GDM1 (cell line): ENCODE results near the gene PMPCA.

ENCODE experiments used
- DNase-seq: peaks from one replicate; lab custom pipeline; 2025; lab: John Stamatoyannopoulos, UW

The PMPCA gene

DNA sequence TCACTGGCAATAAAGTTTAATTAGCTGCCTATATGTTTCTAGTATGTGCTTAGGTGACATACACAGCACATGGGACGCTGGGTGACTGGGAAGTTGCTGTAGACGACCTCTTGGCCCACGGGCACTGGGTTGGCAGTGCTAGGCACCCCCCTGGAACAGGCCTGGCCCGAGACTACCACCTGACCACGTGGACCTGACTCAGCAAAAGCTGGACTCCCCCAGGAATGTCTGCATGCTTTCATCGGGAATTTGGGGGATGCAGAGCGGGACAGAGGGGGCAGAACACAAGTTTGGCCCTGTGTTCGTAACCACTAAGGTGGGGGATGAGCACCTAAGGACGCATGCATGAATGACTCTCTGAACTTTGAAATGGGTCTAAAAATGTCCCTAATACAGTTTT is 45.8 kb downstream of the PMPCA start:
- DNase-seq, result no peak

DNA sequence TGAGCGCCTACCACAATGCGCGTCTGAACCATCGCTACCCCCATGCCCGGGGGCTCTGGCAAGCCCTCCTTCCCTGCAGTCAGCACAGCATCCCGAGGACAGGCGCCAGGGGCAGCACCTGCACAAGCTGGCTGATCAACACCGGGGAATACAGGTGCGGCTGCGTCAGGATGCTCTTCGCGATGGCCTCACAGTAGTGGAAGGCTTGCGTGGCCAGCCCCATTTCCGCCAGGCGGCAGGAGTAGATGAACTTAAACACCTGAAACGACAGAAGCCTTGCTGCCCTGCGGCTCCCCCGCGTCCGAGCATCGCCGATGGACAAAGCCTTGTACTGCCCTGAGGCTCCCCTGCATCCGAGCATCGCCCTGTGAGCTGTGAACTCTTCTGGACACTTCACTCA is 46.9 kb downstream of the PMPCA start:
- DNase-seq, result no peak

DNA sequence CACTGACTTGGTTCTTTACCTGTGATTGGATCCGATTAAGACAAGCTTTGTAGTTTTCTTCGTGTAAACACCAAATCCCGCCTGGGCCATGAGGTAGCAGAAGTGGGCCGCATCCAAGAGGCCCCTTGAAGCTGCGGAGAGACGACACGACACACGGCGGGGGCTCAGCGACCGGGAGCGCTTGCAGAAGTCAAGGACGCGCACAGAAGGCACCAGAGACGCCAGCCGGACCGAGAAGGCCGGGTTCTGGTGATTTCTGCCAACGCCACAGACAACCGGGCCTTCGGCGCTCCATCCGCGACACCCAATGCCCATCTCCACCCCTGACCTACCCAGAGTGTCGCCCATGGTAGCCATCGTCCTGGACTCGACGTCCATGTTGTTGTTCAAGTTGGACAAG is 49.0 kb downstream of the PMPCA start:
- no peak for DNase-seq

DNA sequence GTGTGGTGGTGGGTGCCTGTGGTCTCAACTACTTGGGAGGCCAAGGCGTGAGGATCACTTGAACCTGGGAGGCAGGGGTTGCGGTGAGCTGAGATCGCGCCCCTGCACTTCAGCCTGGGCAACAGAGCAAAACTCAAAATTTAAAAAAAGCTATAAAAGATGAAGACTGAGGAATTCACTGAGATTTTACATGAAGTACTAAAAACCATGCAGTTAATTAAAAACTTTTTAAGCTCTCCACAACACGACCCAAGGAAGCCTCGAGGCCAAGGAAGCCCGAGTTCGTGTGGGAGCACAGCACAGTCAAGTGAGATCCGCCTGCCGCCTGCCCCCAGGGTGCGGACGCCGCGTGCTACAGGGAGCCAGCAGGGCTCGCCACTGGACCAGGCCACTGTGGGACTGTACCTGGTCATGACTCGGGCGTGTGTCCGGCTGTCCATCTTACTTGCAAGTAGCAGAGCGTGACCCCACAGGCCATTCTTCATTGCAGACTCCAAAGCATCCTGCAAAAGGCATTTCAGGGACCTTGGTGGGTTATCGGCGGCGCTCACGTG is 50.4 kb downstream of the PMPCA start:
- DNase-seq, result no peak

DNA sequence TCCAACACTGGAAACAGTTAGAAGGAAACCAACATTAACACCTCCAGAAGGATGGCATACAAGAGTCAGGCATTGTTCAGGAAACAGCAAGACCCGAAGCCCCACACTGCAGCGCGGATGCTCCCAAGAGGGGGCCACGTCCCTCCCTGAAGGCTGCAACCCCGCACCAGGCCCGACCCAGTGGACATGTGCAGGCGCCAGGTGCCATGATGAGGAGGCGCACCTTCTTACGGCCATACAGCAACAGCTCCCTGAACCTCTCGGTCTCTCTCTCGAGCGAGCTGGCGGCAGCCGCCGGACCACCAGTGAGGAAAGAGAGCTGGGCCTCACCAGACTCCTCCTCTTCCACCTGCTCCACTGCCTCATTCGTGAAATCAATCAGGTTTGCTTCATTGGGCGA is 52.2 kb downstream of the PMPCA start:
- DNase-seq, result no peak

DNA sequence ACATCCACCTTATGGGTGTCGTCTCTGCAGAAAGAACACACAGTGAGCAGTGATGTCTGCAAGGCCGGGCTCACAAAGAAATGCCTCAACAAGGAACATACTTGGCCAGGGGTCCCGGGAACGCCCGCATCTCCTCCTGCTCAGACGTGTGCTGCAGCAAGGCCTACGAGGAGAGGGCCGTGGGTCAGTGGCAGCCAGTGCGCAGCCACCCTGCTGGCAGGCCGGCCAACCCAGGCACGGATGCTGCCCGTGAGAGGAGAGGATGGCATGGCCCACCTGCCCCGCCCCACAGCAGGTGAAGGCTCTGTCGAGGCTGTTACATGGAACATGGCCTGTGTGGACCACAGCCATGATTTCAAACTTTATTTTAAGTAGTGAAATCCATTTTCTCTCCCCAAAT is 53.1 kb downstream of the PMPCA start:
- DNase-seq, result no peak

DNA sequence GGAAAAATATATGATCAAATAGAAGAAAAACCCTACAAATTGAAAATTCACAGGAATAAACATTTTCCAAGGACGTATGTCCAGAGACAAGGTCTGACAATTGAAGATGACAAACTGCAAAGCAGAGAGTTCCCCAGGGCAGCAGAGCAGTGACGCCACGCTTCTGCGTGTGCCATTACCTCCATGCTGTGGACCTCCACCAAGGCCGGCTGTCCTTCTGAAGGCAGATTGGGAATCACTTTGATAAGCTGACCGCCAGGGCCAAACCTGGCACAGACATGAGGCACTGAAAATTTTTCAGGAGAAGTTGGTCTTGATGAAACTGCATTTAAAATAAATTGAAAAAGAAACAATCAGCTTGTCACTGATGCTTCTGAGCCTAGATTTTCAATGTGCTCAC is 53.8 kb downstream of the PMPCA start:
- DNase-seq, result no peak

DNA sequence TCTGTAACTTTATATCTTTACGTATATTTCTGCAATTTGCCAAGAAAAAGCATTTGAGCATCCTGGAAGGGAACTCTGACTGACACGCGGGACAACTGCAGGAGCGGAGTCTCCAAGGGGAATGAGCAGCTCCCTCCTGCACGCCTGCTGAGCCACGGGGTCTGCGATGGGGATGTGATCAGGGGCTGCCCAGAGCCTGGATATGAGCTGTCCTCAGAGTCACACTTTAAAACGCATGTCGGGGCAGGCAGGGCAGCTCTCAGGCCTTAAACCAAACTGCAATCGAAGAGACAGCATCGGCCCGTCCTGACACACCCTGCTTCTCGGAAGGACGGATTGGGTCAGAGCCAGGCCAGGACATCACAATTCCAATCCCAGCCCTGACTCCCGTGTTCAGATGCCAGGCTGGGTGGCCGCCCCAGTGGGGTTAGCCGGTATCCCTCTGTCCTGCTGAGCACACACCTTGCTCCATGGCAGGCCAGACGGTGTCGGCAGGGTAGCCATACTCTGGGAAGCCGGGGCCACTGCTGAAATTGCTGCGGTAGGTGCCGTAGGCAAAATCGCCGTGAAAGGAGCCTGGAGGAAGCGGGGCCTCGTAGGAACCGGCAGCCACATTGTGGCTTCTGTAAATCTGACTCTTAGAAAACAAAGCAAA is 55.2 kb downstream of the PMPCA start:
- DNase-seq, result no peak

DNA sequence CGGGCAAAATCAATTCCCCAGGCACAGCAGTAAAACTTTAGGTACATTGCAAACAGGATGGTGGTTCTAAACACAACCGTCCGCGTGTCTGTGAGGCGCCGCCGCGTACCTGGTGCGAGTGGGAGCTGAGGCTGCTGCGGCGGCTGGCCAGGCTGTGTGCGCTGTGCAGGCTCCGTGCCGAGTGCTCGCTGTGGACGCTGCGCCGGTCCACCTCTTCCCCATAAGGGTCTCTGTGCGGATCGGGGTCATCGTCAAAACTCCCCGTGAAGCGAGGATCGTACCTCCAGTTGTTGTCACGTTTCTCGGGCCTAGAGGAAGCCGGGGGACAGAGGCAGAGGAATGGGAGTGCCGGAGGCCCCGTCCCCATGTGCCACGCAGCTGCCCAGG is 55.7 kb downstream of the PMPCA start:
- no peak for DNase-seq

DNA sequence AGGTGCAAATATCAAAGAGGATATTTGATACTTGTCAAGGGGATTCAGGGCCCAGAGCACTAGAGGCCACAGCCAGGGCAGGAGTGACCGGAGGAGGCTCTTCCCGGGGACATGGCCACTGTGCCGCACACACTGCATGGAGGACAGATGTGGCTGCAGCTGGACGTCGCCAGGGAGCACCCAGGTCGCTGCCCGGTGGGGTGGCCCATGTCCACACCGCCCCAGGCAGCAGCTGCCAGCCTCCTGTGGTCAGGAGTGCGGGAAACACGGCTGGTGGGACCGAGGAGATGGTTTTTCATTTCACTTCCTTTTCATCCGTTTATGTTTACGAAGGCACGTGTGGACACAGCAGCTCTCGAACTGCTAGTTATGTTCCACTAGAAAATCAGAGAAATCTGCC is 57.3 kb downstream of the PMPCA start:
- DNase-seq, result no peak

DNA sequence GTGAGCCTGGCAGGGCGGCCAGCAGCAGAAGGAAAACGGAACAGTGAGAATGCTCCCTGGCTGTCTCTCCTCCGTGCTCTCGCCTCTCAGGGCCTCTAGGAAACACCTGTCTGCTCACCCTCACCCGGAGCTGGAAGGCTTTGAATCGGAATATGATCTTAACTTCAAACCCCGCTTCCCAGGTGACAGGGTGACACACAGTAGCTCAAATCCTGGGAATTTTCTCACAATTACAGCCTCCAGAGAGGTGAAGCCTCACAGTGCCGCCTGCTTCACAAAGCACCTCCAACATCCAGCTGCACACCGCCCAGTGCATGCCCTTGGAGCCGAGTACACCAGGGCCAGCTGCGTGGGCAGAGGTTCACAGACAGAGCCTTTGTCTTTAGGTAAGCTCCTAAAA is 59.9 kb downstream of the PMPCA start:
- no peak for DNase-seq

DNA sequence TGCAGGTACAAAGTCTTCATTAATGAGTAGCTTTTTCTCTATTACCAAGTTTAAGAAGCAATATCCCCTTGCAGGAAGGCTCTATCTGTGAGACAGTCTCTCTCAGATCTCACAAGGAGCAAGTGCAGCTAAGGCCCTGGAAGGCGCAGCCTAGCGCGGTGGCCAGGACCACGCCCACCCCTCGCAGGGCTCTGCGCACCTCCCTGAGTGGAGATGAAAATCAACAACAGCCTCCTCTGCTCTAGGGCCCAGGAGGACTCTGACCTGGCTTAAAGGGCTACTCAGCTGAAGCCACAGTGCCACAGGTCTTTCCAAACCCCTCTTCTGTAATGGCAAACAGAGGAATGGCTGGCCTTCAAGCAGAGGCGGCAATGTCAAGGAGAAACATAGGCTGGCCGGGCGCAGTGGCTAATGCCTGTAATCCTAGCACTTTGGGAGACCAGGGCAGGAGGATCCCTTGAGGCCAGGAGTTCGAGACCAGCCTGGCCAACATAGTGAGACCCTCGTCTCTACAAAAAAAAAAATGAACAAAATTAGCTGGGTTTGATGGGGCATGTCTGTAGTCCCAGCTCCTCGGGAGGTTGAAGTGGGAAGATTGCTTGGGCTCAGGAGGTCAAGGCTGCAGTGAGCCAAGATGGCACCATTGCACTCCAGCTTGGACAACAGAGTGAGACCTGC is 60.5 kb downstream of the PMPCA start:
- no peak for DNase-seq

DNA sequence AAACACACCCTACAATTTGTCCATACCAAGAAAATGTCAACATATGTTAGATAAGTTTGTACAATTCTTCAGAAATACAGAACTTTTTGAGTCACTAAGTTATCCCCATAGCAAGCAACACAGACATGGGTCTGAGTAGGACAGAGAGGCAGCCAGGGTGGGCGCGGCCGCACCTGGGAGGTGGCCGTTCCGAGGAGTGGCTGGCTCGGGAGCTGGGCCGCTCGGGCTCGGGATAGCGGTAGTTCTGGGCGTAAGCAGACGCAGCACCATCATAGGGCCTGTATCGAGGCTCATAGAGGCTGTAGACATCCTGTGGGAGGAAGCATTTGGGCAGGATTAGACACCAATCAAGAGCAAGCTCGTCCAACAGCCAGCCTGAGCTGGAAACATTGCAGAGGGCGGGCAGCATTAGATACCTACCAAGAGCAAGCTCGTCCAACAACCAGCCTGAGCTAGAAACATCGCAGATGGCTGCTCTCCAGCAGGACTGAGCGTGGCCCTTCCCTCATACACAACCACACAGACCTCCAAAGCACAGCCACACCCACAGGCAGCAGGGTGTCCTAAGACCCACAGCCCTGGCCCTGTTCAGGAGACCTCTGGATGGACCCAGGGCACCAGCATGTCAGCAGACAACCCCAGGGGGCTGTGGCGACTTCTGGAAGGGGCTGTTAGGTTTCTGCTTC is 61.5 kb downstream of the PMPCA start:
- no peak for DNase-seq

DNA sequence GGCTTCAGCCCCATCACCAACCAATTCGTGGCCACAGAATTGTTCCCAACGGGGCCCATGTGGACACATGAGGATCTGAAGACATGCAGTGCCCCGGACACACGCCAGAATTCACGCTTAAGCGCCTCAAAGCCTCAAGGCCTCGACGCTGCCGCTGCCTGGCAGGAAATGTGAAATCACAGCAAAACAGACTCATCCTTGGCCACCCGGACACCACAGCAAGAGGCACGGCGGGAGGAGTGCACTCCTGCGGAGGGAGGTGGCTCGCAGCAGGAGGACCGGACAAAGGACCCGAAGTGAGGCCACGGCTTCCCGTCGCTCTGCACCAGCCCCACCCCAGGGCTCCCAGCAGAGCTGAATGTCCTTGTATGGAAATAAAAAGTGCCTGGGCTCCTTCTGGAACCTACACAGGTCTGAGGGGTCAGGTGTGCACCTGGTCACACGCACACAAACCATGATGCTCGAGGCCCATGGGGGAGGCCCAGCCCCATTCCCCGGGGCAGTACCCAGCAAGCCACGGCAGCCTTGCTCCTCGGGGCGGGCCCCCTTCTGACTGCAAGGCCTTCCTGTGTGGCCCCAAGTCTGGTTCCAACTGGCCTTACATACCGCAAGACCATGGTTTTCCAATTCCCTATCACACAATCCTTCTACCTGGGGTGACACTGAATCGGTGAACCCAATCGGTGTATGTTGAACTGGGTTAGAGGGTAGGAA is 62.3 kb downstream of the PMPCA start:
- no peak for DNase-seq

DNA sequence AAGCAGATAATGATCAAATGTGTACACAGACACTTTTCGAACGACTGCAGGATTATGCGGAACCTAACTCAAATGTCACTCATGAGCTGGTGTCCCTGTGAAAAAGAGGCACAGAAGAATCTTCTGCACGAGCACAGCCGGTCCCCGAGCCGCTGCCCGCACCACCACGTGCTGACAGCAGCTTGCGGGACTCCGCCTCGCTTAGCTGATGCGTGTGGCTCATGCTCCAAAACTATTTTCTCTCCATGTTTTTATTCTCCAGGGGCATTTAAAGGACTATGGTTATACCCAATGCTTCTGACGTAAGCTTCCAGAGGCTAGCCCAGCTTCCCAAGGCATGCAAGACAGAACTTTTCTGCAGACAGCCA is 62.9 kb downstream of the PMPCA start:
- no peak for DNase-seq
